ENCODE data around the gene ZNF433.
A peak's percentile ranks its signal among the peaks of the same experiment; 100 is the strongest.
"Not testable (repeated sequence)": the region's sequence is repeated elsewhere in the genome, so short reads cannot be mapped to it uniquely, and the experiment has no call there.

Gene ZNF433

DNA sequence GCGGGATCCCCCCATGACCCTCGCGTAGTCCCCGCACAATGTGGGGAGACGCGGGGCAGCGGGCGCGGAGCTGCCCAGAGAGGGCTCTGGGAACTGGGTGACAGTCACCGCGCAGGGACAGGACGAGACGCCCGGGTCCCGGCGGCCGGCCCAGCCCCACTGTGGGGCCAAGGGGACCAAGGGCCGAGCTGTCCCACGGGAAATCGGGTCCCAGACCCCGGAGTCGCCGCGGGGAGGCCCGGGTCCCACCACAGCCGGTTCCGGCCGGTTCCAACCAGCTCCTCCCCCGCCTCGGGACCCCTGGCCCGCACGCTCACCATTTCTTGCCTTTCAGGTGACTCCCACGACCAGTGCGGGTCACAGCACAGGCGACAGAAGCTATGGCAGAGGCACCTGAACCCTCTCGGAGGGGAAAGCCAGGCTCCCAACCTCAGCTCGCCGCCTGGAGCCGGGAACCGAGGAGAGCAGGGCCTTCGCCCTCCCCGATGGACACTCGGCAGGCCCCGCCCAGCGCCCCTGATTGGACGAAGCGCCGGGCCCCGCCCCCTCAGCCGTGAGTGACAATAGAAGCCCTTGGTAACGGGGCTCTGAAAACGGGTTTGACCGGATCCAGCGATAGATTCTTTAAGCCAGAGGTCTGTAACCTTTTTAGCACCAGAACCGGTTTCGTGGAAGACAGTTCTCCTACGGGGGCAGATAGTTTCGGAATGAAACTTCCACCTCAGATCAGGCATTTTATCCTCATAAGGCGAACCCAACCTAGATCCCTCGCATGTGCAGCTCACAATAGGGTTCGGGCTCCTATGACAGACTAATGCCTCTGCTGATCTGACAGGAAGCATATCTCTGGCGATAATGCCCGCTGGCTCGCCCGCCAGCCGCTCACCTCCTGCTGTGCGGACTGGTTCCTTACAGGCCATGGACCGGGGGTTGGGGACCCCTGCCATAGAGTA is at the start of gene ZNF433:
ZNF433 (minus strand) TSS at position 460 of the 953 bp plus-strand sequence; CDS start at position 320, 140 bp downstream.
- DNase-seq (ENCODE audit: low read depth in 2 of 2) = peak; percentile 42 to 76

DNA sequence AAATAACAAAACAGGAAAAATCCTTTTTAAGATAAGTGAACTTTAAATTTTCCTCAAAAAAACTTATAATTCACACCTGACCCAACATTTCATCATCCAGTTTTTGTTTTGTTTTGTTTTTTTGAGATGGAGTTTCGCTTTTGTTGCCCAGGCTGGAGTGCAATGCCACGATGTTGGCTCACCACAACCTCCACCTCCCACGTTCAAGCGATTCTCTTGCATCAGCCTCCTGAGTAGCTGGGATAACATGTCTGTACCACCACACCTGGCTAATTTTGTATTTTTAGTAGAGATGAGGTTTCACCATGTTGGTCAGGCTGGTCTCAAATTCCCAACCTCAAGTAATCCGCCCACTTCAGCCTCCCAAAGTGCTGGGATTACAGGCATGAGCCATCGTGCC is 47.9 kb upstream of the ZNF433 start:
- DNase-seq (ENCODE audit: low read depth in 2 of 2) = not testable (repeated sequence)

GRCh38 chr19:12077375-12077774 is 41.9 kb upstream of the ZNF433 start:
- DNase-seq (ENCODE audit: low read depth in 2 of 2) = no peak

DNA sequence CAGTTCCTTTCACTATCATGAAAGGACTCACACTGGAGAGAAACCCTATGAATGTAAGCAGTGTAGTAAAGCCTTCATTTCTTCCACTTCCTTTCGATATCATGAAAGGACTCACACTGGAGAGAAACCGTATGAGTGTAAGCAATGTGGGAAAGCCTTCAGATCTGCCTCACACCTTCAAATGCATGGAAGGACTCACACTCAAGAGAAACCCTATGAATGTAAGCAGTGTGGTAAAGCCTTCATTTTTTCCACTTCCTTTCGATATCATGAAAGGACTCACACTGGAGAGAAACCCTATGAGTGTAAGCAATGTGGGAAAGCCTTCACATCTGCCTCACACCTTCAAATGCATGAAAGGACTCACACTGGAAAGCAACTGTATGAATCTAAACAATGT is 40.9 kb upstream of the ZNF433 start:
- DNase-seq (ENCODE audit: low read depth in 2 of 2) = not testable (repeated sequence)

DNA sequence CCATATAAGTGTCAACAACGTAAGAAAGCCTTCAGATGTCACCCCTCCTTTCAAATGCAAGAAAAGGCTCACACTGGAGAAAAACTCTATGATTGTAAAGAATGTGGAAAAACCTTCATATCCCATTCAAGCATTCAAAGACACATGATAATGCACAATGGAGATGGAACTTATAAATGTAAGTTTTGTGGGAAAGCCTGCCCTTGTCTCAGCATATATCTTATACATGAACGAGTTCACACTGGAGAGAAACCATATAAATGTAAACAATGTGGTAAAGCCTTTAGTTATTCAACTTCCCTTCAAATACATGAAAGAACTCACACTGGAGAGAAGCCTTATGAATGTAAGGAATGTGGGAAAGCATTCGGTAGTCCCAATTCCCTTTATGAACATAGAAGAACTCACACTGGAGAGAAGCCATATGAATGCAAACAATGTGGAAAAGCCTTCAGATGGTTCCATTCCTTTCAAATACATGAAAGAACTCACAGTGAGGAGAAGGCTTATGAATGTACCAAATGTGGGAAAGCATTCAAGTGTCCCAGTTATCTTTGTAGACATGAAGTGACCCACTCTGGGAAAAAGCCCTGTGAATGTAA is 40.2 kb upstream of the ZNF433 start:
- DNase-seq (ENCODE audit: low read depth in 2 of 2) = no peak

DNA sequence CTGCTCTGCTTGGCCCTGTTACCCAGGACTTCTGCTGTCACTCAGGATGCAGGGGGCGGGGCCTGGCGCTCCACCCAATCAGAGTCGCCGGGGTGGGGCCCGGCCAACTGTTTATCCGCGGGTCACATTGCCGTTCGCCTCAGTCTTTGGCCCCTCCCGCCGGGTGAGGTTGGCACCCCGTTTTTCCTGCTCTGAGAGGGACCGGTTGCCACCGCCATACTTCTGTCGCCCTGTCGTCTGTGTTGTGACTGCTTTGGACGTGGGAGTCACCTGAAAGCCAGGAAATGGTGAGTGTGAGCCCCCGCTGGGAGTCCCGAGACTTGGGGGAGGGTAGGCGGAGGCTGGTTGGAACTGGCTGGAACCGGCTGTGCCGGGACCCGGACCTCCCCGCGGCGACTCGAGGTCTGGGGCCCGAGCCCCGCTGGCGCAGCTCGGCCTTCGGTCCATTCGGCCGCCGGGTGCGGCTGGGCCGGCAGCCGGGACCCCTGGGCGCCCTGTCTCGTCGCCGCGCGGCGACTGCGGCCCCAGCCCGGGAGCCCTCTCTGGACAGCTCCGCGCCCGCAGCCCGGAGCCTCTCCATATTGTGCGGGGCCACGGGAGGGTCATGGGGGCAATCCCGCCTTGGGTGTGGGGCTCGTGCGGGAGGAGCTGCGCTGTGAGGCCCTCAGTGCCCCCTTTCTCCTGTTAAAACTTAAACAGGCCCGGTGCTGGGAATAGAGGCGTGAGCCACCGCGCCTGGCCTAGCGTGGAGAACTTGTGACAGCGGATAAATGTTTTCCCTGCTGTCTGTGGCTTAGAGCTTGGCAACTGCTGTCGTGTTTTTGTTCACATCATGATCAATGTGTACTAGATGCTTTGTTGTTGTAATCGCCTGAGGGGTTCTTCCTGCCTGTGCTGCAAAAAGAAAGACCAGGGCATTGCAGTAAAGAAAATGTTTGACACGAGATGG is 29.4 kb upstream of the ZNF433 start, which contains the start of gene ZNF844:
ZNF844 (plus strand) TSS at position 142 of the 949 bp plus-strand sequence; CDS start at position 285, 143 bp downstream.
- DNase-seq (ENCODE audit: low read depth in 2 of 2) = peak; percentile 49 to 75

DNA sequence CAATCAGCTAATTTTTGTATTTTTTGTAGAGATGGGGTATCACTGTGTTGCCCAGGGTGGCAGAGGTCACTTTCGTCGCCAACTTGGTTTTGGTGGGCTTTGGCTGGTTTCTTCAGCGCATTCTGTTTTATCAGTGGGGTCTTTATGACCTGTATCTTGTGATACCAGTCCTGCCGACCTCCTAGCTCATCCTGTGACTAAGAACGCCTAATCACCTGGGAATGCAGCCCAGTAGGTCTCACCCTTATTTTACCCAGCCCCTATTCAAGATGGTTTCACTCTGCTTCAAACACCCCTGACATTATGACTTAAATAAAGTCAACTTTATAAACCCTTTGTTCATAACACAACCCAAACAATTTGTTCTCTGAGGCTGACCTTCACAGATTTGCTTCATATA is 20.3 kb upstream of the ZNF433 start:
- no peak for DNase-seq (ENCODE audit: low read depth in 2 of 2)

- DNase-seq (ENCODE audit: low read depth in 2 of 2) = peak; percentile 11 to 62
These were observed 17.2 kb upstream of the ZNF433 start, which contains the start of gene ZNF878 for GRCh38 chr19:12052497-12053169. TSS of gene ZNF878 (minus strand) at chr19:12052961. CDS start at chr19:12052801, 160 bp downstream.

- DNase-seq (ENCODE audit: low read depth in 2 of 2) = no peak
These were observed 16.6 kb upstream of the ZNF433 start for GRCh38 chr19:12052091-12052496.

DNA sequence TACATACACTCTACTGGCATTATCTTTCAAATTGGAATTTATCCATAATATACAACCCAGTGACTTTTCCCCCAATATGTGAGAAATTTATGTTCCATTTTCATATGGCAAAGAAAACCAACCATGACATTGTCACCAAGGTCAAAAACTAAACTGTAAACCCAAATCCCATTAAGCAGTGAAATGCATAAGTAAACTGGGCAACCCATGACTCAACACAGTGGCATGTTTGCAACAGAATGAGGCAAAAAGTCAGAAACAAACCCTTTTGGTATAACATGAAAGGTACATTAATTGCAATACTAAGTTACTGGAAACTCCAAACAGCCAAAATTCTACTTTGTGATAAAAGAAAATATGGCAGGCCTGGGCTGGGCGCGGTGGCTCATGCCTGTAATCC is 12.4 kb upstream of the ZNF433 start:
- DNase-seq (ENCODE audit: low read depth in 2 of 2) = no peak

DNA sequence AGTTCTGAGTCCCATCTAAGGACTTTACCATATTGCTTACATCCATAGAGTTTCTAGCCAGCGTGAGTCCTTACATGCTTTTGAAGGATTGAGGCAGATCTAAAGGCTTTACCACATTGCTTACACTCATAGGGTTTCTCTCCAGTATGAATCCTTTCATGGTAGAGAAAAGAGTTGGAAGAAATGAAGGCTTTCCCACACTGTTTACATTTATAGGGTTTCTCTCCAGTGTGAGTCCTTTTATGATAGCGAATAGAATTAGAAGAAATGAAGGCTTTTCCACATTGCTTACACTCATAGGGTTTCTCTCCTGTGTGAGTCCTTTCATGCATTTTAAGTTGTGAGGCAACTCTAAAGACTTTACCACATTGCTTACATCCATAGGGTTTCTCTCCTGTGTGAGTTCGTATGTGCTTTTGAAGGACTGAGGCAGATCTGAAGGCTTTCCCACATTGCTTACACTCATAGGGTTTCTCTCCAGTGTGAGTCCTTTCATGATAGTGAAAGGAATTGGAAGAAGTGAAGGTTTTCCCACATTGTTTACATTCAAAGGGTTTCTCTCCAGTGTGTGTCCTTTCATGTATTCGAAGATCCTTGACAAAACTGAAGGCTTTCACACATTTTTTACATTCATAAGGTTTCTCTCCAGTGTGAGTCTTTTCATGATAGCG is 8.4 kb upstream of the ZNF433 start:
- DNase-seq (ENCODE audit: low read depth in 2 of 2) = no peak

- no peak for DNase-seq (ENCODE audit: low read depth in 2 of 2)
These were observed 7.4 kb upstream of the ZNF433 start for GRCh38 chr19:12042893-12043292.

- no peak for DNase-seq (ENCODE audit: low read depth in 2 of 2)
These were observed 859 bp downstream of the ZNF433 start for GRCh38 chr19:12034620-12035019.

GRCh38 chr19:12034198-12034597 is 1.3 kb downstream of the ZNF433 start:
- no peak for DNase-seq (ENCODE audit: low read depth in 2 of 2)

DNA sequence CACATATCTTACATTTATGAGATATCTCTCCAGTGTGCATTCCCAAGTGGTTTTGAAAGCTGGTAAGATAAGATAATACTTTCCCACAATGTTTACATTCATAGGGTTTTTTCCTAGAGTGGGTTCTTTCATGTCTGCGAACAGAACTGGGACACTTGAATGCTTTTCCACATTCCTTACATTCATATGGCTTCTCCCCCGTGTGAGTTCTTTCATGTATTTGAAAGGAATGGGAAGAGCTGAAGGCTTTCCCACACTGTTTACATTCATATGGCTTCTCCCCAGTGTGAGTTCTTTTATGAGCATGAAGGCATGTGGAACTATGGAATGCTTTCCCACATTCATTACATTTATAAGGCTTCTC is 19.7 kb downstream of the ZNF433 start:
- DNase-seq (ENCODE audit: low read depth in 2 of 2) = no peak

- no peak for DNase-seq (ENCODE audit: low read depth in 2 of 2)
These were observed 20.3 kb downstream of the ZNF433 start for GRCh38 chr19:12015015-12015752.

DNA sequence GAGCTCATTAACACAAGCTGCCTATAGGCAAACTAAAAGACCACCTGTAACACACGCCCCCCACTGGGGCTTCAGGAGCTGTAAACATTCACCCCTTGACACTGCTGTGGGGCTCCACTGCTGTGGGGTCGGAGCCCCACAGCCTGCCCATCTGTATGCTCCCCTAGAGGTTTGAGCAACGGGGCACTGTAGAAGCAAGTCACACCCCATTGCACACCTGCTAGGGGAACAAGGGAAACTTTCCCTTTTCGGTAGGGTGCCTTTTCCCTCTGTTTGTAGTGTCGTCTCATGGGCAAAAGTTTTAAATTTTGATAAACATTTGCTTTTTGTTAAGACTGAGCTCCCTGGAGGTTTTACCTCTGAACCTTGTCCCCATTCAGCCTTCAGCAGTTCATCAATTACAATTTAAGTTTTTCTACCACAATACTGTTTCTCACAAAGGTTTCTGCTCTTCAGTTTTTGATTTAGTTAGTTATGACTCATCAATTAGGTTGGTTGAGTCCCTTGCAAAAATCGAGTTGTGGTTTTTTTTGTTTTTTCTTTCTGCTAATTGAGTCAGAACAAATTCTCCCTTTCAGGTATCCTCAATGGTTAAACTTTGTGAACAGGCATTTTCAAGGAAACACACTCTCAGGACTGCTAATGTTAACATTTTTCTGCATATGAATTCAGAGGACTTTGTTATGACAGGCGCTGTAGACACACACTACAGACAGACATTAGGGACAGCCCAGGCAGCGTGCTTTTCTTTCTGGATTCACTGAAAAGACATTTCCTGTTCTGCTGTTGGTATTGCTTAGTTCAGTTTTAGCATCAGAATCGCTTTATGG is 35.1 kb downstream of the ZNF433 start:
- DNase-seq (ENCODE audit: low read depth in 2 of 2) = no peak

DNA sequence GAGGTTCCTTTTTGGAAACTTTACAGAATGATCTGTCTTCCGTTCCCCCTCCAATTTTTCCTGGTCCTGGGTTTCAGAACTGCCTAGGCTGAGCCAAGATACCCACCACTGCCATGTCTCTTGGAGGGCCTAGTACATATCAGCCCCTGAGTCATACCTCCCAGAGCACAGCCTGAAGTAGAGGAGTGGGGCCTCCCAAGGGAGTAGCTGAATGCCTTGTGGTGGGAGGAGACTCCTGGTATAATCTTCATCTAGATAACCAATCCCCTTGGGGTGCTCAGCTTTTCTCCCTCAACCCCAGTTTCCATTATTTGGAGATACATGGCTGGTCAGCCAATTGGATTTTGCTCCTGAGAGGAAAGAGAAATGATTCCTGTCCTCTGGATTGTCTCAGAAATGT is 40.3 kb downstream of the ZNF433 start:
- DNase-seq (ENCODE audit: low read depth in 2 of 2) = no peak

DNA sequence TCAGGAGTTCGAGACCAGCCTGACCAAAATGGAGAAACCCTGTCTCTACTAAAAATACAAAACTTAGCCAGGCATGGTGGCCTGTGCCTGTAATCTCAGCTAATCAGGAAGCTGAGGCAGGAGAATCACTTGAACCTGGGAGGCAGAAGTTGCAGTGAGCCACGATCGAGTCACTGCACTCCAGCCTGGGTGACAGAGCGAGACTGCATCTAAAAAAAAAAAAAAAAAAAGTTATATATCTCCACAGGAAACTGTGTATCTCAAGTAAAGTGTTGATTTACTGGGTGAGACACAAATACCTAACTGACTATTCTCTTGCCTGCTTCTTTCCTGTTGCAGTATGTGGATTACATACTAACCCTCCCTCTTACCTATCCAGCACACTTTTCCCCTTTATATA is 43.6 kb downstream of the ZNF433 start:
- DNase-seq (ENCODE audit: low read depth in 2 of 2) = not testable (repeated sequence)

Measured in activated CD4-positive, alpha-beta T cell treated with anti-CD3 and anti-CD28 coated beads for 24 hours (primary cell).